ENCODE results near the gene TTYH3.

DNA sequence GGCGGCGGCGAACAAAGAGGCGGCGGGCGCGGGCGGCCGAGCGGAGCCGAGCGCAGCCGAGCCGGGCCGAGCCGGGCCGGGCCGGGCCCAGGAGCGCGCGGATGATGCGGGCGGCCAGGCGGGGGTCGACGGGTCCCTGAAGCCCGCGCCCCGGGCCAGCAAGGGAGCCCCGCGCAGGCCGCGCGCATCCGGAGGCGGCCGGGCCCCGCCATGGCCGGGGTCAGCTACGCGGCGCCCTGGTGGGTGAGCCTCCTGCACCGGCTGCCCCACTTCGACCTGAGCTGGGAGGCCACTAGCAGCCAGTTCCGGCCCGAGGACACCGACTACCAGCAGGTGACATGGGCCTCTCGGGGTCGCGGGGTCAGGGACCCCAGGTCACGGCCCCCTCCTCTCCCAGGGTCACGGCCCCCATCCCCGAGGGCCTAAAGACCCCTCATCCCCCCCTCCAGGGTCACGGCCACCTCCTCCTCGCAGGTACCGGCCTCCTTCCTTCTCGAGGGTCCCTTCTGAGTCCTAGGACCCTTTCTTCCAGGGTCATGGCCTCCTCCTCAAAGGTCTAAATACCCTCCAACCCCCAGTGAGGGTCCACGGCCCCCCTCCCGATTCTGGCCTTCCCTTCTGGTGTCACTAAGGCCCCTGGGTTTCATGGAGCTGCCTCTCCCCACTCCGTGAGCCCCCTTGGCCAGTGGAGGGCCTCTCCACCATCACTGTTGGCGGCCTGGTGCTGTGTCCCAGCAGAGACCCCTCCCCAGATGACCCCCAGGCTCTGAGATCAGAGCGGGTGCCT is at the start of gene TTYH3:
- TF ChIP-seq, protein P1, sequence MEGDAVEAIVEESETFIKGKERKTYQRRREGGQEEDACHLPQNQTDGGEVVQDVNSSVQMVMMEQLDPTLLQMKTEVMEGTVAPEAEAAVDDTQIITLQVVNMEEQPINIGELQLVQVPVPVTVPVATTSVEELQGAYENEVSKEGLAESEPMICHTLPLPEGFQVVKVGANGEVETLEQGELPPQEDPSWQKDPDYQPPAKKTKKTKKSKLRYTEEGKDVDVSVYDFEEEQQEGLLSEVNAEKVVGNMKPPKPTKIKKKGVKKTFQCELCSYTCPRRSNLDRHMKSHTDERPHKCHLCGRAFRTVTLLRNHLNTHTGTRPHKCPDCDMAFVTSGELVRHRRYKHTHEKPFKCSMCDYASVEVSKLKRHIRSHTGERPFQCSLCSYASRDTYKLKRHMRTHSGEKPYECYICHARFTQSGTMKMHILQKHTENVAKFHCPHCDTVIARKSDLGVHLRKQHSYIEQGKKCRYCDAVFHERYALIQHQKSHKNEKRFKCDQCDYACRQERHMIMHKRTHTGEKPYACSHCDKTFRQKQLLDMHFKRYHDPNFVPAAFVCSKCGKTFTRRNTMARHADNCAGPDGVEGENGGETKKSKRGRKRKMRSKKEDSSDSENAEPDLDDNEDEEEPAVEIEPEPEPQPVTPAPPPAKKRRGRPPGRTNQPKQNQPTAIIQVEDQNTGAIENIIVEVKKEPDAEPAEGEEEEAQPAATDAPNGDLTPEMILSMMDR (tag by site-specific recombination; IDR thresholded peaks at IDR 0.05) = no peak
- TF ChIP-seq ZNF302 (tag by site-specific recombination; IDR thresholded peaks at IDR 0.05; ENCODE audit: low read depth) (no peak), ZNF785 (tag by site-specific recombination; IDR thresholded peaks at IDR 0.05) (no peak), SCRT1 (tag by site-specific recombination; IDR thresholded peaks at IDR 0.05; ENCODE audit: borderline replicate concordance) (no peak), ZNF449 (tag by site-specific recombination; IDR thresholded peaks at IDR 0.05) (no peak), ZNF184 (tag by site-specific recombination; IDR thresholded peaks at IDR 0.05) (no peak), GLI4 (tag by site-specific recombination; IDR thresholded peaks at IDR 0.05) (no peak), ZFP3 (tag by site-specific recombination; IDR thresholded peaks at IDR 0.05; ENCODE audit: low read depth) (no peak)

All from HEK293 (cell line).